Nephron (organoid): ENCODE data around the gene PTPRN2.

Experiments used
- H3K27ac Mint-ChIP-seq, 3 experiments: 2 replicates each; pipeline ENCODE4 v1.8.0; 2020; ENCODE audit warnings: mixed read lengths in 3 of 3, mild to moderate bottlenecking in 2 of 3, moderate library complexity in 1 of 3
- H3K27me3 Mint-ChIP-seq: 2 replicates; pipeline ENCODE4 v1.8.0; 2021; ENCODE audit warnings: low read depth, mild to moderate bottlenecking, moderate library complexity, mixed read lengths
- H3K36me3 Mint-ChIP-seq: 2 replicates; pipeline ENCODE4 v1.8.0; 2020; ENCODE audit warnings: low read depth, mixed read lengths
- H3K4me1 Mint-ChIP-seq: 2 replicates; pipeline ENCODE4 v1.8.0; 2020; ENCODE audit warnings: mixed read lengths
- H3K4me3 Mint-ChIP-seq, 3 experiments: 2 replicates each; pipeline ENCODE4 v1.8.0; 2020; ENCODE audit warnings: mild to moderate bottlenecking in 3 of 3, mixed read lengths in 3 of 3, moderate library complexity in 2 of 3
- H3K9me3 Mint-ChIP-seq: 2 replicates; pipeline ENCODE4 v1.8.0; 2020; ENCODE audit warnings: mixed read lengths
- TF ChIP-seq, protein P1 (sequence below), 3 experiments: fragments of 200-600 bp; sonication (generic); IDR thresholded peaks; one replicate each; pipeline ENCODE4 v1.5.0; 2021; ENCODE audit warnings: antibody characterized with exemption in 3 of 3; ENCODE audit not compliant: unreplicated experiment in 3 of 3

The PTPRN2 gene

DNA sequence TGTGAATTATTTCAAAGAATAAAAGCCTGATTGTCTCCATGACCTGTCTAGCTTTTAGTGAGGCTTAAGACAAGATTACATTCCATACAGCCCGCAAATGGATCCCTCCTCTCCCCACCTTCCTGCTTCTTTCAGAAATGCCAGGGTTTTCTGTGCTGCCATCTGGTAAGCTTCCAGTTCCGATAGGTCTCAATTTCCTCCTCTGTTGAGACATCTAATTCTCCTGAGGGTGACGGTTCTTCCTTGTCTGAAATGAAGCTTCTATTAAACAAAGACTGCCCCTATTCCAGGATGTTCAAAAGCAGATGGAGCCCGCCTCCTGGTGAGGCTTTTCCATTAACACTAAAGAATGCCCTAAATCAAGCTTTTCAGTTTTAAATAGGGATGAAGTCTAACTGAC is 295.6 kb downstream of the PTPRN2 start:
- no peaks in the 10 kb centered on the region for H3K4me1 Mint-ChIP-seq
- no peak overlapping the region for H3K4me3 Mint-ChIP-seq
- peaks cover 4% of the 10 kb centered on the region for H3K27me3 Mint-ChIP-seq
- H3K36me3 Mint-ChIP-seq = peaks cover 3% of the 10 kb centered on the region
- H3K27ac Mint-ChIP-seq = no peak overlapping the region
- TF ChIP-seq, protein P1, sequence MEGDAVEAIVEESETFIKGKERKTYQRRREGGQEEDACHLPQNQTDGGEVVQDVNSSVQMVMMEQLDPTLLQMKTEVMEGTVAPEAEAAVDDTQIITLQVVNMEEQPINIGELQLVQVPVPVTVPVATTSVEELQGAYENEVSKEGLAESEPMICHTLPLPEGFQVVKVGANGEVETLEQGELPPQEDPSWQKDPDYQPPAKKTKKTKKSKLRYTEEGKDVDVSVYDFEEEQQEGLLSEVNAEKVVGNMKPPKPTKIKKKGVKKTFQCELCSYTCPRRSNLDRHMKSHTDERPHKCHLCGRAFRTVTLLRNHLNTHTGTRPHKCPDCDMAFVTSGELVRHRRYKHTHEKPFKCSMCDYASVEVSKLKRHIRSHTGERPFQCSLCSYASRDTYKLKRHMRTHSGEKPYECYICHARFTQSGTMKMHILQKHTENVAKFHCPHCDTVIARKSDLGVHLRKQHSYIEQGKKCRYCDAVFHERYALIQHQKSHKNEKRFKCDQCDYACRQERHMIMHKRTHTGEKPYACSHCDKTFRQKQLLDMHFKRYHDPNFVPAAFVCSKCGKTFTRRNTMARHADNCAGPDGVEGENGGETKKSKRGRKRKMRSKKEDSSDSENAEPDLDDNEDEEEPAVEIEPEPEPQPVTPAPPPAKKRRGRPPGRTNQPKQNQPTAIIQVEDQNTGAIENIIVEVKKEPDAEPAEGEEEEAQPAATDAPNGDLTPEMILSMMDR (IDR thresholded peaks at IDR 0.05; ENCODE audit: unreplicated experiment in 3 of 3) = no peak
- H3K9me3 Mint-ChIP-seq = peaks cover 33% of the 10 kb centered on the region

DNA sequence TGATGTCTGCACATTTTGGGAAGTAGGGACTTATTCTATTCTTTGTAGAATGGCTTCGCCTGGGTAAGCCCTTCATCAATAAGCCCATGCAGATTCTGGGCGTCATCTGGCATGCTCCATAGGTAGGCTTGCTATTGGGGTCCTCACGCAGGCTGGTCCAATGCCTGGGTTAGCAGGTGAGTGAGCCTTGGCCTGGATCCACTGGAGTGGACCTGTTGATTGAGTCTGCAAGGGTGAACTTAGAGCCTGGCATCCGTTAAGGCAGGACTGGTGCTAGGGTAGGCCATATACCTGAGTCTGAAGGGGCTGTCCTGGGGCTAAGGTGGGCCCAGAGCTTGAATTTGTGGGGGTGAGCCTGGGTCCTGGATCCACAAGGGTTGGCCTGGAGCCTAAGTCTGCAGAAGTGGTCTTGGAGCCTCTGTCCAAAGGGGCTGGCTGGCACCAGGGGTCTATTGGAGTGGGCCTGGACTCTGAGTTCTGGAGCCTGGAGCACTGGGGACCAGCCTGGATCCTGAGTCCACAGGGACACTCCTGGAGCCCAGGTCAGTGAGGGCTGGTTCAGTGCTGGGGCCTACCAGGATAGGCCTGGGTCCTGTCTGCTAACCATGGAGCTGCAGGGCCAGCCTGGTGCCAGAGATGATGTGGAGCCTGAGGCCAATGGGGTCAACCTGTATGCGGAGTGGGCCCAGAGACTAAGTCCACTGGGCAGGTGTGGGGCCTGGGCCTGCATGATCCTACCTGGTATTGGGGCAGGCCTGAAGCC is 297.7 kb downstream of the PTPRN2 start:
- TF ChIP-seq, protein P1 (IDR thresholded peaks at IDR 0.05; ENCODE audit: unreplicated experiment in 3 of 3) = no peak
- Mint-ChIP-seq H3K27ac (no peak overlapping the region), H3K9me3 (peaks cover 37% of the 10 kb centered on the region), H3K4me3 (no peak overlapping the region), H3K4me1 (no peaks in the 10 kb centered on the region), H3K27me3 (peaks cover 9% of the 10 kb centered on the region), H3K36me3 (no peaks in the 10 kb centered on the region)

DNA sequence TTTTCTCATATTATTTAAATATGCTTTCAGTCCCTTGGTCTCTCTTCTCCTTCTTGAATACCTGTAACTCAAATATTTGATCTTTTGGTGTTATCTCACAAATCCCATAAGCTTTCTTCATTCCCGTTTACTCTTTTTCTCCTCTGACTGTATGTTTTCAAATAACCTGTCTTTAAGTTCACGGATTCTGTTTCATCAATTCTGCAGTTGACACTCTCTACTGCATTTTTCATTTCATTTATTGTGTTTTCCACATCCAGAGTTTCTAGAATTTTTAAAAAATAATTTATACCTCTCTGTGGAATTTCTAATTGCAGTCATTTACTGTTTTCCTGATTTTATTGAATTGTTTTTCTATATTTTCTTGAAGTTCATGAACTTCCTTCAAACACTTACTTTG is 298.4 kb downstream of the PTPRN2 start:
- TF ChIP-seq, protein P1 (IDR thresholded peaks at IDR 0.05; ENCODE audit: unreplicated experiment in 3 of 3) = no peak
- H3K27me3 Mint-ChIP-seq = peaks cover 9% of the 10 kb centered on the region
- H3K36me3 Mint-ChIP-seq = no peaks in the 10 kb centered on the region
- no peak overlapping the region for H3K4me3 Mint-ChIP-seq
- no peak overlapping the region for H3K27ac Mint-ChIP-seq
- no peaks in the 10 kb centered on the region for H3K4me1 Mint-ChIP-seq
- H3K9me3 Mint-ChIP-seq = peaks cover 37% of the 10 kb centered on the region

DNA sequence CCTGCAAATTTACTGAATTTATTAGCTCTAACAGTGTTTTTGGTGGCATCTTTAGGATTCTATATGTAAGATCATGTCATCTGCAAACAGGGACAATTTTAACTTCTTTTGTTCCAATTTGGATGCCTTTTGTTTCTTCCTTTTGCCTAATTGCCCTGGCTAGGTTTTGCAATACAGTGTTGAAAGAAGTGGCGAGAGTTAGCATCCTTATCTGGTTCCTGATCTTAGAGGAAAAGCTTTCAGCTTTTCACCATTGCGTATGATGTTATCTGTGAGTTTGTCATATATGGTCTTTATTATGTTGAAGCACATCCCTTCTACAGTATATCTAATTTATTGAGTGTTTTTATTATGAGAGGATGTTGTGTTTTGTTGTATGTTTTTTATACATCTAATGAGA is 301.4 kb downstream of the PTPRN2 start:
- H3K27me3 Mint-ChIP-seq = peaks cover 9% of the 10 kb centered on the region
- H3K9me3 Mint-ChIP-seq = peaks cover 40% of the 10 kb centered on the region

DNA sequence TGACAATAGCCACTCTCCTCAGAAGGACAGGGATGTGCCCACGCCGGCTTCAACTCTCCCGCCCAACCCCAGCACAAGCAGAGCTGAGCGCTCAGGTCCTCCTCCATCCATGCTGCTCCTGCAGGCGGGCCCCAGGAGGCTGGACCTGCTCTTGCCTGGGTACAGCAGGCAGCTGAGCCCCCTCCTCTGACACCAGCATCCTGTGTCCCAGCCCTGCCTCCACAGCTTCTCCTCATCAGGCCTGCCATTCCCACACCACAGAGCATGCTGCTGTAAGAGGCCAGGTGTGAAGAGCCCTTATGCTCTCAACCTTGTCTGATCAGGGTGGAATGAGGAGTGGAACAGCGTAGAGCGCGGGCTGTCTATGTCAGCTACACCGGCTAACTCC is 302.2 kb downstream of the PTPRN2 start:
- Mint-ChIP-seq H3K27ac (no peak overlapping the region), H3K4me3 (no peak overlapping the region), H3K27me3 (peaks cover 10% of the 10 kb centered on the region), H3K4me1 (no peaks in the 10 kb centered on the region), H3K36me3 (no peaks in the 10 kb centered on the region), H3K9me3 (peaks cover 37% of the 10 kb centered on the region)
- TF ChIP-seq, protein P1 (IDR thresholded peaks at IDR 0.05; ENCODE audit: unreplicated experiment in 3 of 3) = no peak

More for the DNA sequence above, 301.4 kb downstream of the PTPRN2 start:
- Mint-ChIP-seq H3K27ac (no peak overlapping the region), H3K4me1 (no peaks in the 10 kb centered on the region), H3K36me3 (no peaks in the 10 kb centered on the region), H3K4me3 (no peak overlapping the region)
- TF ChIP-seq, protein P1 (IDR thresholded peaks at IDR 0.05; ENCODE audit: unreplicated experiment in 3 of 3) = no peak
